HS-5 (cell line): ENCODE measurements around the gene RPH3AL.
"Not testable (repeated sequence)": the region's sequence is repeated elsewhere in the genome, so short reads cannot be mapped to it uniquely, and the experiment has no call there.

Experiments
- DNase-seq: peaks from one replicate; pipeline ENCODE4 v3.0.0-alpha.2; 2012; ENCODE audit warnings: low read depth

Gene RPH3AL

GRCh38 chr17:180381-181244 is 172.0 kb downstream of the RPH3AL start:
- DNase-seq: no peak

- DNase-seq: no peak
These were observed 172.7 kb downstream of the RPH3AL start for GRCh38 chr17:179781-180380.

- no peak for DNase-seq
These were observed 173.6 kb downstream of the RPH3AL start for GRCh38 chr17:179066-179432.

GRCh38 chr17:178292-179065 is 174.1 kb downstream of the RPH3AL start:
- no peak for DNase-seq

- DNase-seq: no peak
These were observed 174.8 kb downstream of the RPH3AL start for GRCh38 chr17:177762-178161.

- DNase-seq: no peak
These were observed 175.5 kb downstream of the RPH3AL start for GRCh38 chr17:177155-177554.

- no peak for DNase-seq
These were observed 179.3 kb downstream of the RPH3AL start for GRCh38 chr17:173166-173911.

- DNase-seq: no peak
These were observed 180.2 kb downstream of the RPH3AL start for GRCh38 chr17:172401-172800.

DNA sequence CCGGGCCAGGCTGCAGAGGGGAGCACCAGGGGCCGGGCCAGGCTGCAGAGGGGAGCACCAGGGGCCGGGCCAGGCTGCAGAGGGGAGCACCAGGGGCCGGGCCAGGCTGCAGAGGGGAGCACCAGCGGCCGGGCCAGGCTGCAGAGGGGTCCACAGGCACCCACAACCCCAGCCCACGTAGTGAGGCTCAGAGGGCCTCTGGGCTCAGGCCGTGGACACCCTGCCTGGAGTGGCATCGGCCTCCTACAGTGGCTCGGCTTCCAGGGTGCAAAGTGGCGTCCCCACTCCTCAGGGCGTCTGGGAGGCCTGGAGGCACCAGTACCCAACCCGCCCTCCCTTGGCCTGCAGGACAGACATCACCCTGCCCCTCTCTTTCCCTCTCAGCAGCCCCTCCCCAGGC is 180.7 kb downstream of the RPH3AL start:
- DNase-seq: no peak

DNA sequence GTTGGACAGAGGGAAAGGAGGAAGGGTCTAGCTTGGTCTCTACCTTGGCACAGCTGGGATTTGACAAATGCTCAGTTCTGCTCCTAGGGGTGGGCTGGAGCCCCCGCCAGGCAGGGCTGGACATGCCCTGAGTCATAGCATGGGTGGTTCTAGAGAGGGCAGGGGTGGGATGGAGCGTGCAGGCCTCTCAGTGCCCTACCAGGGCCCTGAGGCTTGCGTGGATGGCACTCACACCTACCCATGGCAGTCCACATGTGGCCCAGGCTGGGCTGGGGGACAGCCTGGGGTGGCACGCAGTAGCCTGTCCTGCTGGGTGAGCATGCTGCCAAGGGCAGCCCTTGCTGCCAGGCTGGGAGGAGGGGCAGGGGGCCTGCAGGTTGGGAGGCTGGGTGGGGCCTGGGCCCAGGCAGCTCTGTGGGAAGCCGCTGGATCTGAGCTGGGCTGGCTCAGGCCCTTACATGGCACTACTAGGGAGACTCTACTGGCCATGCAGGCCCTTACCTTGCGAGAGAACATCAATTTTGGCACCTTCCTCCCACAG is 182.4 kb downstream of the RPH3AL start:
- DNase-seq: no peak

- DNase-seq: not testable (repeated sequence)
These were observed 184.0 kb downstream of the RPH3AL start for GRCh38 chr17:168614-169013.

DNA sequence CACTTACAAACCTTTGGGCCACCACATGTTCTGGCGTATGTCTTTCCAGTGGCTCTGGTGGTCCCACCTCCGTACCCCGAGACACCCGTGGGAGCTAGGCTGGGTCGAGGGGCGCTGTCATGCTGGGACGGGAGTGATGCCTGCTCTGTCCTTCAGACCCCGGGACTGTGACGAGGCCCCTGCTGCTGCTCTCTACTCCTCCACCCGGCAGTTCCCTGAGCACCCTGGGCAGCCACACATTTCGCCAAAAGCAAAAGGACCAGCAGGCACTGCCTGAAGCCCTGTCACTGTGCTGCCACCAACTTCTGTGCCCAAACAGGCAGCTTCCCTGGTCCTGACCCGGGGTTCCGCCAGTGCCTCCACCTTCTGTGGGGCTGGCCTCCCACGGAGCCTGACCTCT is 186.7 kb downstream of the RPH3AL start:
- DNase-seq: no peak

GRCh38 chr17:164303-165235 is 188.0 kb downstream of the RPH3AL start:
- DNase-seq: no peak

DNA sequence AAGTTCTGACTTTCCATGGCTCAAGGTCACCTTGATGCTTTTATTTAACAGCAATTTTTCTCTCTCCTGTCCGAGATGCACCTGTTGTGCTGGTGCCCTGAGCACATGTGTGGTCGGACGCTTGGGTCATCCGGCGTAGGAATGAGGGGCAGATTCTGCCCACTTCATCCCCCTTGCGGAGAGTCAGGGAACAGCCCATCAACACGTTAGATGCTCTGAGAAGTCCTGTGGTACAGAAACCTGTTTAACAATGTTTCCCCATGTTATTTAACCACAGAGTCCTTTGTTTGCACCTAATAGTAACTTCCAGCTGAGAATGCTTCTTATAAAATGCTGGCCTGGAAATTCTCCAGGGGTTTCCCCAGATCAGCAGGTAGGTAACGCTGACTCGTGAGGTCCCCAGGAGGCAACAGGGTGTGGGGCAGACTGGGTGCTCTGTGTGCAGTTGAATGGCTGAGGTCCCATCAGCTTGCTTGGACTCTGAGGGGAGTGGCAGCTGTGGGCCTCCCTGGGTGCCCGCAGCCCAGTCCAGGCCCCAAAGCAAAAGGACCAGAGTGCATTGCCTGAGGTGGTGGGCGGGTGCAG is 189.0 kb downstream of the RPH3AL start:
- DNase-seq: no peak

- no peak for DNase-seq
These were observed 189.9 kb downstream of the RPH3AL start for GRCh38 chr17:162689-163088.
